LNCAP (cell line): ENCODE data around the gene PTPN21.
A peak's percentile ranks its signal among the peaks of the same experiment; 100 is the strongest.

Experiments used
- TF ChIP-seq, protein P1 (sequence below): fragments of 450-650 bp; IDR thresholded peaks from 2 replicates; pipeline ENCODE4 v1.5.1; 2017; ENCODE audit warnings: mild to moderate bottlenecking

PTPN21 gene

DNA sequence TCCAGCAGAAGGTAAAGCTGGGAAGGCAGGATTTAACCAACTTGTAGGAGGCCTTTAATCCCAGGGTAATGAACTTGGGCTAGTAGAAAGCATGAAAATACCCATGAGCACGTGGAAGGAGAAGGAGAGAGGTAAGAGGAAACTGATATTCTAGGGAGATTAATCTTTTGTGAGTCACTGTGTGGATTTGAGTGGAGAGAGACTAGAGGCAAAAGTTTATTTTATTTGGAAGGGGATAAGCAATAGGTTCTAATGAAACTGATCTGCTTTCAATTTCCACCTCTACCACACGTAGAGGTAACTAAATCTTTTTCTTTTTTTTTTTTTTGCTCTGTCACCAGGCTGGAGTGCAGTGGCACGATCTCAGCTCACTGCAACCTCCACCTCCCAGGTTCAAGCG lies 52.1 kb downstream of the PTPN21 start:
- TF ChIP-seq, protein P1, sequence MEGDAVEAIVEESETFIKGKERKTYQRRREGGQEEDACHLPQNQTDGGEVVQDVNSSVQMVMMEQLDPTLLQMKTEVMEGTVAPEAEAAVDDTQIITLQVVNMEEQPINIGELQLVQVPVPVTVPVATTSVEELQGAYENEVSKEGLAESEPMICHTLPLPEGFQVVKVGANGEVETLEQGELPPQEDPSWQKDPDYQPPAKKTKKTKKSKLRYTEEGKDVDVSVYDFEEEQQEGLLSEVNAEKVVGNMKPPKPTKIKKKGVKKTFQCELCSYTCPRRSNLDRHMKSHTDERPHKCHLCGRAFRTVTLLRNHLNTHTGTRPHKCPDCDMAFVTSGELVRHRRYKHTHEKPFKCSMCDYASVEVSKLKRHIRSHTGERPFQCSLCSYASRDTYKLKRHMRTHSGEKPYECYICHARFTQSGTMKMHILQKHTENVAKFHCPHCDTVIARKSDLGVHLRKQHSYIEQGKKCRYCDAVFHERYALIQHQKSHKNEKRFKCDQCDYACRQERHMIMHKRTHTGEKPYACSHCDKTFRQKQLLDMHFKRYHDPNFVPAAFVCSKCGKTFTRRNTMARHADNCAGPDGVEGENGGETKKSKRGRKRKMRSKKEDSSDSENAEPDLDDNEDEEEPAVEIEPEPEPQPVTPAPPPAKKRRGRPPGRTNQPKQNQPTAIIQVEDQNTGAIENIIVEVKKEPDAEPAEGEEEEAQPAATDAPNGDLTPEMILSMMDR, result no peak

DNA sequence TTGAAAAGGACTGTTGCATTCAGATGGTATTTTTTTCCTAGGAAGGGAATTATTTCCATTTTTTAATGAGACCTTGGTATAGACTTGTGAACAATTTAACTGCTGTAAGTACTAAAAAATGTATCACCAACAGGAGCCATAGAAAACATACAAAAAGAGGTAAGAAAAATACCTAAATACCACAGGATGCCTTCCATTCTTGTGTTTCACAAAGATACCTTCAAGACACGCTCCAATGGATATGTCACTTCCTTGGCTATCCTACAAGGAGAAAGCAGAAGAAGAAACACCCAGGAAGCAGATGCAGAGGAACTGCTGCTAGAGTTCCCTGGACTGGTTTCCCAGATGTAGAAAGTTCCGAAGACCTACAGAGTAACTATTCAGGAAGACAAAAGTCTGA lies 54.2 kb downstream of the PTPN21 start:
- TF ChIP-seq, protein P1, result no peak

DNA sequence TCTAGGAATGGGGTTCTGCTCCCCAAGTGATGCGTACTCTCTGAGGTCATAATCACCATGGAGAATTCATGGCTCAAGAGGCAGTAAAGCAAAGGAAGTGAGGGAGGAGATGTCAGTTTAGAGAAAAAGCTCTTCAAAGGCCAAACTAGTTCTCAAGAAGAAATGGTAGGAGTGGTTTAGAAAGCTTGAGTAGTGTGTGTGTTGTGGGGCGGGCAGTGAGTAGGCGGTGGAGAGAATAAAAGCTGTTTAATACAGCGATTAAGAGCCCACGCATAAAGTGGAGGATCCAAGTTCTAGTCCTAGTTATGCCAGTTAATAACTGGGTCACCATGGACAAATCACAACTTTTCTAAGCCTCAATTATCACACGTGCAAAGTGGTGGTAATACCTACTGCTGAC lies 55.6 kb downstream of the PTPN21 start:
- TF ChIP-seq, protein P1, result no peak

DNA sequence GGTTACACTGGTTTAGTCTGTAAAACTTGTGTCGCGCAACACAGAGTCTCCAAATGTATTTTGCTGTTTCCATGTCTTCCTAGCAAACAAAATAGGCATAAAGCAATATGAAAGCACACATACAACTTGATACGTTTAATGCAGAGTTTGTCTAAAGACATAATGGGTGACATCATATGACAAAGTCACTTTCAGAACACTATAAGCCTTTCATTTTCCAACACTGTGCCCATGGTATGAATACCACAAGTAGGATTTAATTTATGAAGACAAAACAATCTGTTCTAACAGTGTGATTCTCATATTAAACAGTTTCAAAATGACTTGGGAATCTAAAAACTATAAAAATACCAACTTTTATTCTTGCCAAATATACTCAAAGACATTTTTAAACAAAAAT lies 58.4 kb downstream of the PTPN21 start:
- TF ChIP-seq, protein P1, result no peak

DNA sequence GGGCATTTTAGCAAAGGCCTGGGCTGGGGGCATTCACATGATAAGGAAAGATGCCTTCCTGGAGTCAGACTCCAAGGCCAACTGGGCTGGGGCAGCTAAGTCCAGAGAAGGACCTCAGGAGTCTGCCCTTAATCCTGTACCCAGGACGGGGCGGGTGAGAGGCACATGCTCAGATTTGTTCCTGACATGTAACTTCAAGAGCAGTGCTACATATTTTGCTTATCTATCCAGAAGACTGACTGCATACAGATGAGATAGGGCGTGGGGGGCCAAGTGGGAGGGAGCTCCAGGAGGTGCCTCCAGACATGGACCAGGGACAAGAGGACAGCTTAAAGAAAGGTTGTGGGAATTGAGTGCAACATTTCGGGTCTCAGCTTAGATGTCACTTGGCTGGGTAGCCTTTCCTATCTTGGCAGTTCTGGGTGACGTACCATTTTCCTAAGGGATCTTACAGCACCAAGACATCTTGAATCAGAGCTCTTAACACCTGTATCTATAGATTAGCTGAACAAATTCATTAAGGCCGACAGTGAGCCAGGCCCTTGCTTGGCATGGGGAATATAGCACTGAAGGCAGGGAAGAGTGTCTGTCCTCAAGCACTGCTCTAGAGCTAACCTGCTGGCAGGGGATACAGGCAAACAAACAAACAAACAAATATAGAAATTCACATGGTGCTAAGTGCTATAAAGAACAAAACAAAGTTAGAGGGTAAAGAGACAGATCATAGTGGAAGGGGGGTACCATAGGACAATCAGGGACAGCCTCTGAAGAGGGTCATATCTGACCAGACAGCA lies 61.2 kb downstream of the PTPN21 start:
- TF ChIP-seq, protein P1, result no peak

DNA sequence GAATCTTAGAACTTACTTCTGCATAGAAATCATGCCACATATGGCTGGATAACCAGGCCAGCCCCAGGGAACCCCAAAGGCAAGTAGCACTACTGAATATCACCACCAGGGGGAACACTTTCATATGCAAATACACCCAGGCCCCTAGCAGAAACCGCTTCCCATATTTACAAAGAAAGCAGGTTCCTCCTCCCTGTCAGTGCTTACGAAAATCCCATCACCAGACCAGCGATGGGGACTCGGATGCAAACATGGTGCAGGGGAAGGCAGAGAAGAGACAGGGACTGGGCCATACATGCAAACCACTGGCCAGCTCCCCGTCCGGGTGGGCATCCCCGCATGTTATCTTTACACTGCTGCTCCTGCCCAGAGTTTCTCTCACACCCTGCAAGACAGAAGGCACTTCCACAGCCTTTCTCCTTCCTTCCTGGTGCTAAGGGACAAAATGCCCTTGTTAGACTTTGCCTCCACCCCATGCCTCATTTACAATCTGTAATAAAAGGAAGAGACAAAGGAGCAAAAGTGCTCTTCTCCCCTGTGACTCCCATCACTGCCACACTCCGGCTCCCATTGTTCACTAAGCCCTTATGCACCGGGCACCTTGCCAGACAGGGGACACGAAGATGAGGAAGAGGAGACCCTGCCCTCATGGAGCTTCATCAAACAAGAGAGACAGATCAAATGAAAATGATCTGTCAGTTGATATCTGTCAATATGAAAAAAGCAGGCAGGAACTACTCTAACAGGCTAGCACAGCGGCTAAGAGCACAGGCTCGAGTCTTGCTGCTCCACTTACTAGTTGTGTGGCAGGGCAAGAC lies 62.3 kb downstream of the PTPN21 start:
- TF ChIP-seq, protein P1, result peak; percentile 88

DNA sequence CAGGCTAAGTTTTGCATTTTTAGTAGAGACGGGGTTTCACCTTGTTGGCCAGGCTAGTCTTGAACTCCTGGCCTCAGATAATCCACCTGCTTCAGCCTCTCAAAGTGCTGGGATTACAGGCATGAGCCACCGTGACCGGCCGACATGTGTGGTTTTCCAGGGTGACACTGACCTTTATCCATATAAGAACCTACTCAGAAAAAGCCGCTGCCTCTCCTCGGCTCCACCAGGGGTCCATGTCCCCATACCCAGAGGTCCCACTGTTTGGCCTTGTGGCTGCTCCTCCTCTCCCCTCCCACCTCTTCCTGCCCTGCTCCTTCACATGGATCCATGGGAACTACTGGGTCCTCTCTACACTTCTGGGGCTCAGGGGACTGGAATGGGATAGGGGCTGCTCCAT lies 64.6 kb downstream of the PTPN21 start:
- TF ChIP-seq, protein P1, result no peak
